B cell (primary cell): ENCODE results near the gene IQCH.

Source experiments
- CTCF ChIP-seq: fragments of 200-600 bp; IDR thresholded peaks from one replicate; pipeline ENCODE4 v1.8.0; 2022; ENCODE audit warnings: antibody characterized with exemption, mild to moderate bottlenecking
- EZH2 ChIP-seq: IDR thresholded peaks from 2 replicates; pipeline ENCODE4 v1.6.1; 2012; ENCODE audit warnings: borderline replicate concordance, low read depth, mild to moderate bottlenecking, moderate library complexity, low read length; ENCODE audit not compliant: insufficient read depth, poor library complexity, severe bottlenecking

GRCh38 chr15:67461735-67462134 is 207.1 kb downstream of the IQCH start:
- no peak for TF ChIP-seq CTCF
- no peak for TF ChIP-seq EZH2
